ENCODE measurements around the gene NUP85. TPM values are rescaled to one million over a fixed set of nuclear protein-coding genes. Genes with fewer than 3 reads are reported as not detected.
A peak's percentile ranks its signal among the peaks of the same experiment; 100 is the strongest.

NUP85 gene
- total RNA-seq, 4 donors from 2014 or later = 34.0 to 52.8 (median 36.7) TPM

- H3K9me3 ChIP-seq = no peaks in the 10 kb centered on the region
- H3K4me3 ChIP-seq = no peak overlapping the region
- no peak for DNase-seq
- H3K4me1 ChIP-seq = no peaks in the 10 kb centered on the region
- H3K36me3 ChIP-seq = peaks cover 0 to 70% (median 0%) of the 10 kb centered on the region in 3 donors
- H3K27ac ChIP-seq = no peak overlapping the region
- TF ChIP-seq, protein P1, sequence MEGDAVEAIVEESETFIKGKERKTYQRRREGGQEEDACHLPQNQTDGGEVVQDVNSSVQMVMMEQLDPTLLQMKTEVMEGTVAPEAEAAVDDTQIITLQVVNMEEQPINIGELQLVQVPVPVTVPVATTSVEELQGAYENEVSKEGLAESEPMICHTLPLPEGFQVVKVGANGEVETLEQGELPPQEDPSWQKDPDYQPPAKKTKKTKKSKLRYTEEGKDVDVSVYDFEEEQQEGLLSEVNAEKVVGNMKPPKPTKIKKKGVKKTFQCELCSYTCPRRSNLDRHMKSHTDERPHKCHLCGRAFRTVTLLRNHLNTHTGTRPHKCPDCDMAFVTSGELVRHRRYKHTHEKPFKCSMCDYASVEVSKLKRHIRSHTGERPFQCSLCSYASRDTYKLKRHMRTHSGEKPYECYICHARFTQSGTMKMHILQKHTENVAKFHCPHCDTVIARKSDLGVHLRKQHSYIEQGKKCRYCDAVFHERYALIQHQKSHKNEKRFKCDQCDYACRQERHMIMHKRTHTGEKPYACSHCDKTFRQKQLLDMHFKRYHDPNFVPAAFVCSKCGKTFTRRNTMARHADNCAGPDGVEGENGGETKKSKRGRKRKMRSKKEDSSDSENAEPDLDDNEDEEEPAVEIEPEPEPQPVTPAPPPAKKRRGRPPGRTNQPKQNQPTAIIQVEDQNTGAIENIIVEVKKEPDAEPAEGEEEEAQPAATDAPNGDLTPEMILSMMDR (IDR thresholded peaks at IDR 0.05) = no peak
- no peak for TF ChIP-seq POLR2A (IDR thresholded peaks at IDR 0.05)
- H3K27me3 ChIP-seq = no peaks in the 10 kb centered on the region
Observed at GRCh38 chr17:75168998-75169397, 36.5 kb upstream of the NUP85 start.

DNA sequence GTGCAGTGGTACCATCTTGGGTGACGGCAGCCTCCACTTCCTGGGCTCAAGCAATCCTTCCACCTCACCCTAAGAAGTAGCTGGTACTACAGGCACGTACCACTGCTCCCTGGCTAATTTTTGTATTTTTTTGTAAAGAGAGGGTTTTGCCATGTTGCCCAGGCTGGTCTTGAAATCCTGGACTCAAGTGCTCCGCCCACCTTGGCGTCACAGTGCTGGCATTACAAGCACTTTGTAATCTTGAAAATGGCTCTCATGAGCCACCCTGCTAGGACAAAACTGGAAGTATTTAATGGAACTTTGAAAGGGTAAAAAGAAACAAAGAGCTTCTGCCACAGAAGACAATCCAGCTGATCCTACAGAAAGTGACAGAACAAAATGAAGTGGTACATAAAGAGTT lies 32.0 kb upstream of the NUP85 start:
- Histone ChIP-seq H3K4me3 (no peak overlapping the region), H3K9me3 (no peaks in the 10 kb centered on the region), H3K4me1 (no peaks in the 10 kb centered on the region), H3K27ac (no peak overlapping the region), H3K27me3 (no peaks in the 10 kb centered on the region), H3K36me3 (peaks cover 0 to 78% (median 0%) of the 10 kb centered on the region in 3 donors)
- no peak for TF ChIP-seq POLR2A (IDR thresholded peaks at IDR 0.05)
- TF ChIP-seq, protein P1 (IDR thresholded peaks at IDR 0.05) = no peak
- no peak for DNase-seq

GRCh38 chr17:75174996-75175395 lies 30.5 kb upstream of the NUP85 start:
- DNase-seq = no peak
- TF ChIP-seq, protein P1 (IDR thresholded peaks at IDR 0.05) = no peak
- no peak for TF ChIP-seq POLR2A (IDR thresholded peaks at IDR 0.05)
- H3K36me3 ChIP-seq = peaks cover 0 to 78% (median 0%) of the 10 kb centered on the region in 3 donors
- H3K27me3 ChIP-seq = no peaks in the 10 kb centered on the region
- no peak overlapping the region for H3K4me3 ChIP-seq
- peaks cover 0 to 6% (median 0%) of the 10 kb centered on the region in 4 donors for H3K4me1 ChIP-seq
- H3K9me3 ChIP-seq = no peaks in the 10 kb centered on the region
- H3K27ac ChIP-seq = no peak overlapping the region

GRCh38 chr17:75176625-75177024 lies 28.9 kb upstream of the NUP85 start:
- Histone ChIP-seq H3K9me3 (no peaks in the 10 kb centered on the region), H3K4me1 (peaks cover 0 to 20% (median 1%) of the 10 kb centered on the region in 4 donors), H3K27ac (no peak overlapping the region), H3K36me3 (peaks cover 0 to 72% (median 0%) of the 10 kb centered on the region in 3 donors), H3K4me3 (no peak overlapping the region), H3K27me3 (no peaks in the 10 kb centered on the region)
- DNase-seq = no peak
- TF ChIP-seq, protein P1 (IDR thresholded peaks at IDR 0.05) = no peak
- no peak for TF ChIP-seq POLR2A (IDR thresholded peaks at IDR 0.05)

DNA sequence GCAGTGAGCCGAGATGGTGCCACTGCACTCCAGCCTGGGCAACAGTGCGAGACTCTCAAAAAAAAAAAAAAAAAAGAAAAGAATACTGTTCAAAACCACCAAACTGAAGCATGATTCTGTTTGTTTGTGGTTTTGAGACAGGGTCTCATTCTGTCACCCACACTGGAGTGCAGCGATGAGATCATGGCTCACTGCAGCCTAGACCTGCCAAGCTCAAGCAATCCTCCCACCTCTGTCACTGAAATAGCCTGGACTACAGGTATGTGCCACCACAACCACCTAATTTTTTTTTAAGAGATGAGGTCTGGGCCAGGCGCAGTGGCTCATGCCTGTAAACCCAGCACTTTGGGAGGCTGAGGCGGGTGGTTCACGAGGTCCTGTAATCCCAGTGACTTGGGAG lies 27.0 kb upstream of the NUP85 start:
- H3K4me3 ChIP-seq = no peak overlapping the region
- H3K4me1 ChIP-seq = peaks cover 3 to 20% (median 4%) of the 10 kb centered on the region in 4 donors
- no peaks in the 10 kb centered on the region for H3K27me3 ChIP-seq
- no peak overlapping the region for H3K27ac ChIP-seq
- H3K36me3 ChIP-seq = peaks cover 0 to 59% (median 0%) of the 10 kb centered on the region in 3 donors
- TF ChIP-seq, protein P1 (IDR thresholded peaks at IDR 0.05) = no peak
- no peak for TF ChIP-seq POLR2A (IDR thresholded peaks at IDR 0.05)
- no peaks in the 10 kb centered on the region for H3K9me3 ChIP-seq
- no peak for DNase-seq

DNA sequence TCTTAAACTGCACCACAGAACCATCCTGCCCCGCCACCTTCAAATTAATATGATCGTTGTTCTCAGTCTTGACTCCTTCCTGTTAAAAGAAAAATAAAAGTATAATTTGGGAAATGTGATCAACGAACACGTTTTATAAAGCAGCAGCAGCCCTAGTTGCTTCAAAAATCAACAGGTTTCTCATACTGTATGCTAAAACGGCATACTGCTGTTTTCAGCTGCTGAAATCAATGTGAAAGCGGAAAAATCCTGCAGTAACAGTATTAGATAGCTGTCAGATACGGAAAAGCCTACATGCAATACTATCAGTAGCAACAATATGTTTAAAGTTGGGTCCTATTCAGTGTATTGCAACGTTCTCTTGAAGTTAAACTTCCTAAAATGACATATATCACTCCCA lies 24.4 kb upstream of the NUP85 start:
- Histone ChIP-seq H3K27ac (peak overlapping the region in 3 of 4 donors; percentile 98 to 99 (median 99)), H3K9me3 (no peaks in the 10 kb centered on the region), H3K27me3 (no peaks in the 10 kb centered on the region), H3K4me1 (peaks cover 3 to 20% (median 4%) of the 10 kb centered on the region in 4 donors), H3K36me3 (peaks cover 0 to 32% (median 0%) of the 10 kb centered on the region in 3 donors), H3K4me3 (peak overlapping the region; percentile 68 to 93 (median 88))
- no peak for DNase-seq
- no peak for TF ChIP-seq POLR2A (IDR thresholded peaks at IDR 0.05)
- TF ChIP-seq, protein P1 (IDR thresholded peaks at IDR 0.05) = no peak
